ENCODE results near the gene DHX35. TPM values are rescaled to one million over a fixed set of nuclear protein-coding genes. Genes with fewer than 3 reads are reported as not detected.

Gene DHX35
- total RNA-seq, 2 experiments from 2014 or later = 13.0 to 15.6 TPM

Small RNA genes within 50 kb of the gene (small RNA-seq; reads per million reads assigned to genes)
- gene AL023803.1 = not detected

Other genes starting within 250 kb of the DHX35 start
- not detected in 2 replicates for gene SLC32A1, start 237.9 kb upstream of the DHX35 start, total RNA-seq (2014; rRNA removed; shearing (Covaris generic))
- not detected in 2 replicates for gene SLC32A1, start 237.9 kb upstream of the DHX35 start, total RNA-seq (2022)
- 21.1 and 22.2 TPM in 2 replicates for gene ACTR5, start 213.9 kb upstream of the DHX35 start, total RNA-seq (2014; rRNA removed; shearing (Covaris generic))
- 12.3 and 14.4 TPM in 2 replicates for gene ACTR5, start 213.9 kb upstream of the DHX35 start, total RNA-seq (2022)
- gene PPP1R16B, start 156.6 kb upstream of the DHX35 start, total RNA-seq (2014; rRNA removed; shearing (Covaris generic)) = 44.3 and 49.7 TPM in 2 replicates
- gene PPP1R16B, start 156.6 kb upstream of the DHX35 start, total RNA-seq (2022) = 41.3 and 45.4 TPM in 2 replicates
- 33.2 and 48.2 TPM in 2 replicates for gene FAM83D, start 35.9 kb upstream of the DHX35 start, total RNA-seq (2014; rRNA removed; shearing (Covaris generic))
- 32.6 and 32.9 TPM in 2 replicates for gene FAM83D, start 35.9 kb upstream of the DHX35 start, total RNA-seq (2022)